H1 (cell line): Measurements from ENCODE around the gene LDLR.

Experiments used
- POLR2AphosphoS5 ChIP-seq: IDR thresholded peaks from 2 replicates; pipeline ENCODE4 v1.6.1; 2011; ENCODE audit warnings: low read depth, low read length
- TF ChIP-seq, protein P1 (sequence below), 3 experiments: IDR thresholded peaks; 1 replicate in 2 of 3; 2 replicates in 1 of 3; pipeline versions ENCODE4 v1.5.1 to v1.6.1; 2011; ENCODE audit warnings: low read length in 3 of 3, mild to moderate bottlenecking in 3 of 3, inconsistent platforms in 2 of 3, low read depth in 1 of 3, moderate library complexity in 1 of 3; ENCODE audit not compliant: insufficient read depth in 1 of 3; ENCODE audit errors: control extremely low read depth in 1 of 3

GRCh38 chr19:11092181-11092538 is 2.9 kb downstream of the LDLR start:
- no peak for TF ChIP-seq POLR2AphosphoS5
- TF ChIP-seq, protein P1, sequence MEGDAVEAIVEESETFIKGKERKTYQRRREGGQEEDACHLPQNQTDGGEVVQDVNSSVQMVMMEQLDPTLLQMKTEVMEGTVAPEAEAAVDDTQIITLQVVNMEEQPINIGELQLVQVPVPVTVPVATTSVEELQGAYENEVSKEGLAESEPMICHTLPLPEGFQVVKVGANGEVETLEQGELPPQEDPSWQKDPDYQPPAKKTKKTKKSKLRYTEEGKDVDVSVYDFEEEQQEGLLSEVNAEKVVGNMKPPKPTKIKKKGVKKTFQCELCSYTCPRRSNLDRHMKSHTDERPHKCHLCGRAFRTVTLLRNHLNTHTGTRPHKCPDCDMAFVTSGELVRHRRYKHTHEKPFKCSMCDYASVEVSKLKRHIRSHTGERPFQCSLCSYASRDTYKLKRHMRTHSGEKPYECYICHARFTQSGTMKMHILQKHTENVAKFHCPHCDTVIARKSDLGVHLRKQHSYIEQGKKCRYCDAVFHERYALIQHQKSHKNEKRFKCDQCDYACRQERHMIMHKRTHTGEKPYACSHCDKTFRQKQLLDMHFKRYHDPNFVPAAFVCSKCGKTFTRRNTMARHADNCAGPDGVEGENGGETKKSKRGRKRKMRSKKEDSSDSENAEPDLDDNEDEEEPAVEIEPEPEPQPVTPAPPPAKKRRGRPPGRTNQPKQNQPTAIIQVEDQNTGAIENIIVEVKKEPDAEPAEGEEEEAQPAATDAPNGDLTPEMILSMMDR (IDR thresholded peaks at IDR 0.05; ENCODE audit: control extremely low read depth in 1 of 3, insufficient read depth in 1 of 3, low read depth in 1 of 3, low read length in 3 of 3): no peak
